Measurements from ENCODE around the gene GALNT10.

DNA sequence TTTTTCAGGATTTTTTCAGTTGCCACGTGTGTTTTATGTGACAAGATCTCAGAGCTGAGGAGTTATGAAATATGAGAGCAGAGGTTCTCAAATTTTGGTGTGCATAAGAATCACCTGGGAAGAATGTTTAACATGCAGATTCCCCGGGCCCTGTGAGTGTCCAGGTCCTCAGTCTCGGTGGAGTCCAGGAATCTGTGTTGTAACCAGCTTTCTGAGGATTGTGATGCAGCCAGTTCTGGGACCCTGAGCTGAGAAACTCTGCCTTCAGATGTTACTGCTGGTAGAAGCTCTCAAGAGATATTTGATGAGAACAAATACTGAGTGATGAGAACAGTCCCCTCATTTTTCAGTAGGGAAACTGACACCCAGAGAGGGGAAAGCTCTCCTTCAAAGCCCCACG is 152.4 kb downstream of the GALNT10 start:
- TF ChIP-seq, protein P1, sequence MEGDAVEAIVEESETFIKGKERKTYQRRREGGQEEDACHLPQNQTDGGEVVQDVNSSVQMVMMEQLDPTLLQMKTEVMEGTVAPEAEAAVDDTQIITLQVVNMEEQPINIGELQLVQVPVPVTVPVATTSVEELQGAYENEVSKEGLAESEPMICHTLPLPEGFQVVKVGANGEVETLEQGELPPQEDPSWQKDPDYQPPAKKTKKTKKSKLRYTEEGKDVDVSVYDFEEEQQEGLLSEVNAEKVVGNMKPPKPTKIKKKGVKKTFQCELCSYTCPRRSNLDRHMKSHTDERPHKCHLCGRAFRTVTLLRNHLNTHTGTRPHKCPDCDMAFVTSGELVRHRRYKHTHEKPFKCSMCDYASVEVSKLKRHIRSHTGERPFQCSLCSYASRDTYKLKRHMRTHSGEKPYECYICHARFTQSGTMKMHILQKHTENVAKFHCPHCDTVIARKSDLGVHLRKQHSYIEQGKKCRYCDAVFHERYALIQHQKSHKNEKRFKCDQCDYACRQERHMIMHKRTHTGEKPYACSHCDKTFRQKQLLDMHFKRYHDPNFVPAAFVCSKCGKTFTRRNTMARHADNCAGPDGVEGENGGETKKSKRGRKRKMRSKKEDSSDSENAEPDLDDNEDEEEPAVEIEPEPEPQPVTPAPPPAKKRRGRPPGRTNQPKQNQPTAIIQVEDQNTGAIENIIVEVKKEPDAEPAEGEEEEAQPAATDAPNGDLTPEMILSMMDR (IDR thresholded peaks at IDR 0.05 in 2 of 3, conservative IDR thresholded peaks at IDR 0.05 in 1 of 3; ENCODE audit: insufficient read depth in 2 of 3, low read depth in 1 of 3, low read length in 3 of 3), result no peak
- no peak for TF ChIP-seq EP300 (IDR thresholded peaks at IDR 0.05; ENCODE audit: low read length)
- no peak for TF ChIP-seq THRAP3 (IDR thresholded peaks at IDR 0.05; ENCODE audit: borderline replicate concordance)
- no peak for TF ChIP-seq CEBPB (tag; IDR thresholded peaks at IDR 0.05)
- no peak for TF ChIP-seq HDAC3 (IDR thresholded peaks at IDR 0.05; ENCODE audit: borderline replicate concordance, partially characterized antibody)

All from K562 (cell line).